ENCODE results near the gene AMER1.
A peak's percentile ranks its signal among the peaks of the same experiment; 100 is the strongest.
"Not testable (repeated sequence)": the region's sequence is repeated elsewhere in the genome, so short reads cannot be mapped to it uniquely, and the experiment has no call there.

AMER1 gene

GRCh38 chrX:64205441-64205734, at the start of gene AMER1:
AMER1 (minus strand) TSS chrX:64205708; CDS start chrX:64193286, 12,422 bp downstream.
- no peak for DNase-seq

- DNase-seq: no peak
These were observed 24.8 kb upstream of the AMER1 start, which contains the start of gene ASB12 for GRCh38 chrX:64230123-64230970. ASB12 (minus strand) TSS chrX:64230607; CDS start chrX:64225650, 4,957 bp downstream.

GRCh38 chrX:64229154-64229553, 23.6 kb upstream of the AMER1 start:
- DNase-seq: no peak

- no peak for DNase-seq
These were observed 12.5 kb upstream of the AMER1 start for GRCh38 chrX:64218023-64218422.

GRCh38 chrX:64213989-64214388, 8.5 kb upstream of the AMER1 start:
- not testable (repeated sequence) for DNase-seq

GRCh38 chrX:64206556-64207162, 1.2 kb upstream of the AMER1 start:
- DNase-seq: no peak

GRCh38 chrX:64205735-64206501, 410 bp upstream of the AMER1 start:
- DNase-seq: peak; percentile 88

- peak; percentile 59 for DNase-seq
These were observed 637 bp downstream of the AMER1 start for GRCh38 chrX:64204701-64205440.

GRCh38 chrX:64204252-64204651, 1.3 kb downstream of the AMER1 start:
- DNase-seq: no peak

- DNase-seq: no peak
These were observed 2.6 kb downstream of the AMER1 start for GRCh38 chrX:64202808-64203325.

GRCh38 chrX:64198036-64198435, 7.5 kb downstream of the AMER1 start:
- DNase-seq: no peak

GRCh38 chrX:64196606-64197005, 8.9 kb downstream of the AMER1 start:
- no peak for DNase-seq

- no peak for DNase-seq
These were observed 9.6 kb downstream of the AMER1 start for GRCh38 chrX:64195862-64196261.

GRCh38 chrX:64192673-64193072, 12.8 kb downstream of the AMER1 start:
- no peak for DNase-seq

- no peak for DNase-seq
These were observed 13.5 kb downstream of the AMER1 start for GRCh38 chrX:64192040-64192439.

- DNase-seq: no peak
These were observed 14.1 kb downstream of the AMER1 start for GRCh38 chrX:64191281-64192010.

GRCh38 chrX:64190136-64190740, 15.3 kb downstream of the AMER1 start:
- DNase-seq: no peak

- no peak for DNase-seq
These were observed 16.6 kb downstream of the AMER1 start for GRCh38 chrX:64188901-64189300.

- DNase-seq: no peak
These were observed 17.8 kb downstream of the AMER1 start for GRCh38 chrX:64187762-64188150.

- no peak for DNase-seq
These were observed 18.3 kb downstream of the AMER1 start for GRCh38 chrX:64186974-64187761.

- DNase-seq: no peak
These were observed 21.1 kb downstream of the AMER1 start for GRCh38 chrX:64184396-64184795.
